ENCODE data around the gene MGLL.

GRCh38 chr3:127693336-127693843 lies 128.9 kb downstream of the MGLL start:
- no peak for TF ChIP-seq EZH2 (IDR thresholded peaks at IDR 0.05)
- no peak for TF ChIP-seq POLR2AphosphoS5 (IDR thresholded peaks at IDR 0.05; ENCODE audit: borderline replicate concordance, low read depth, low read length)
- TF ChIP-seq FOXP2 (optimal IDR thresholded peaks at IDR 0.05; ENCODE audit: control extremely low read depth, extremely low read length, insufficient read depth), result no peak

Measured in SK-N-MC (cell line).